Hematopoietic multipotent progenitor cell treated with erythropoietin and hydrocortisone succinate and interleukin-3 and kit ligand, for 8 days (in vitro differentiated cells): ENCODE measurements around the gene GLS.

Experiments used
- DNase-seq: peaks from one replicate; pipeline ENCODE4 v3.0.0-alpha.2; 2015

GLS gene

DNA sequence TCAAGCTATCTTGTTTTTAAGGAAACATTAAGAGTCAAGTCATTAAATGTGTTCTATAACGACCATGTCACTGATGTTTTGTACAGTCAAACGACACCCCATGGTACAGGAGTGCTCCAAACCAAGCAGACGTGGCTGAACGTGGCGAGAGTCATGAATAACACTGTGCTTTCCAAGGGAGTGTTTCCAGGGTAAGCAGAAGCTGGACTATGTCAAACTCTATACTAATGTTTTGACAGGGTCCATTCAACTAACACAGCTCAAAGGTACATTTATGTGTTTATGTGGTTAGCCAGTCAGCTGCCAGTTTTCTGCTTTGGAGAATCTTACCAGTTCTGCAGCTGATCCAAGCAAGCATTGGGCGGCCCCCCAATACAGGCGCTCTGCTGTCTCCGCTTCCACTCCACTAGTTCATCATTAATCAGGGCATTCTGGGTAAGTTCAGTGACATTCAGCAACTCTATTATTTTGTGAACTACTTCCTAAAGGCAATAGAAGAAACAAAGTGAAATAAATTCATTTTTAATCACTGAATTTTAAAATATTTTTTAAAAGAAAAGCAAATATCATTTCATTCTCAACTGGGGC, 117.0 kb downstream of the GLS start:
- no peak for DNase-seq

DNA sequence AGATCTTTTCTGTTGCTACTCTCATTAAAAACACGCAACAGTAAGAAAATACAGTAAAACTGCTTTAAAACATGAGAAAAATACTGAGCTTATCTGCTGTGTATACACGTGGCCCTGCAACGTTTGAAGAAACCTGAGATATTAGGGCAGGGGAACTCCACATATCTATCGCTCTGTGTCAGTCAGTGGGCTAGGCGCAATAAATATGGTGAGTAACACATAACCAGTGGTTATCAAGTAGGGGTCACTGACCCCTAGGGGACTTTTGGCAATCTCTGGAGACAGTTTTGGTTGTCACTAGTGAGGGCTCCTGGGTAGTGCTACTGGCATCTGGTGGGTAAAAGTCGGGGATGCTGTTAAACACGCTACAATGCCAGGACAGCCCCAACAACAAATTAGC, 118.4 kb downstream of the GLS start:
- no peak for DNase-seq

DNA sequence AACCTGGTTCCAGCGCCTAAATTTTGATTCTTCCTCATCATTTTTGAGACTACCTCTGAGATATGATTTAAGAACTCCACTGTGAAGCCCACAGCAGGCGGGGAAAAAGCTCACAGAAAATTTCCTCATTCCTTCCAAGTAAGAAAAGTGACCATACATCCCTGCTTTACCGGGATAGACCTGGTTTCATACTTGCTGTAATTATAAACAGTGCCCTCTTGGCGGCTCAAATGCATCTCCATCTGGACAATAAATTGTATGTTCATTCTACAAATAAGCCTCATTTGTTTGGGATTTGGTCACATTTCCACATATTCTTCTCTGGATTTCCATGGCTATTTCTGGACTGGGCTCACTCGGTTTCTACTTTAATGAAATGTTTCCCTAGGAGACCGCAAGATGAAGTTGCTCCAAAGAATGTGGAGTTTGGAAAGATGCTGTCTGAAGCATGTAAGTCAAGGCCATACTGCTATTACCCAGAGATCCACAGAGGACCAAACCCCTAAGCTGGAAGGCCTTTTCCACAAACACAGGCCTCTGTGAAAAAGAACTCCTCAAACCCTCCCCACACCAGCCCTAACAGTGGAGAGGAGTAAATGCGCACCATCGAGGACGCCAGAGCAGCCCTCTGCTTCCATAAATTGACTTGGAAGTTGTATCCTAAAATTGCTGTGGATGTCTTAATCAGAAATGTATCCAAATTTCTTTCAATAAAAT, 119.5 kb downstream of the GLS start:
- no peak for DNase-seq

GRCh38 chr2:191001032-191001431, 120.4 kb downstream of the GLS start:
- no peak for DNase-seq

GRCh38 chr2:191001624-191002023, 121.0 kb downstream of the GLS start:
- no peak for DNase-seq

GRCh38 chr2:191003405-191004309, 123.0 kb downstream of the GLS start:
- no peak for DNase-seq

DNA sequence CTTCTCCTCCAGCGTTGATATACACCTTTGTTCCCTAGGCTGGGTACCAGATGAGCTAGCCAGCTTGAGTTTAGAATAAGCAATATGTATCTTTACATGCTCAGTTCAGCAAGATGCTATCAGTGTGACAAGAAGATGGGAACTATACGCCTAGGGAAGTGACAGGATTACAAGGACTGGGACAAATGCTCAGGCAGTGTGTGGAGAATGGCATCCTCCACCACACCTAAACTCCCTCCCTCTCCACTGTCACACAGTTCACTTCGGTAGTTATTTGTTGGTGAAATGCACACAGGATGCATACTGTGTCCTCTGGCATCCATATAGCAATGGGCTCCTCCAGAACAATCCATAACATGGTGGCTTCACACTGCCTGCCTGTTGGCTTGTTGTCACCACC, 125.7 kb downstream of the GLS start:
- no peak for DNase-seq

GRCh38 chr2:191006997-191007783, 126.6 kb downstream of the GLS start:
- DNase-seq, result no peak

GRCh38 chr2:191008286-191008685, 127.7 kb downstream of the GLS start:
- no peak for DNase-seq

DNA sequence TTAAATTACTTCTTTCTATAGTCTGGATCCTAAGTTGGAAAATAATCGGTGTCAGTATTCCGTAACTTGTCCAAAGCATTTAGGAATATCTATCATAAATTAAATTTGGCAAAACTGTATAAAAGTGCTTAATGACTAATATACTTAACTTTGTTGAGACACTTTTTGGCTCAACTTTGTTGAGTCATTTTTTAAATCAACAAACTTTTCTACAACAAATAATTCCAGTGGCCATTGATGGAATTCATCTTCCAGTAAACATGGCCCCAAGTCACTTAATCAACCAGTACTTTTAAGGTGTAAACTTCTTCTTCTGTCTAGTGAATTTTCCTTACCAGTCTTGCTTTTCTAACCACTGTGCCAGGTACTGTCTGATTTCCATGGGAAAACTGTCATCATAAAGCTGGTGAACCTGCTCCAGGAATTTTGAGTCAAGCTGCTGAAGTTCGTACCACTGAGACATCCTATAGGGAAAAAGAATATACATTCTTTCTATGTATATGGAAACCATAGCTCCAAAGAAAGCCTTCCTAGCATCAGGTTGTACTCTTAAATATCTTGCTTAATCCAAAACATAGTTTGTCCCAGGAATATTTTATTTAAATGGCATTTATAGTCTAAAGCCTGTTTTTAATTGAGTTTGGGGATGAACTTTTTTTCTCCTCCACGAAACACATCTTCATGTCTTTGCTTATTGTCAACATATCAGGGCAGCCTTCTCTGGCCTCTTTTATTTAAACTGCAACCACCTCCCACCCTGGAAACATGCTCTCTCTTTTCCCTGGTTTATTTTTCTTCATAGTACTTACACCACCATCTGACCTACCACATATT, 129.1 kb downstream of the GLS start:
- no peak for DNase-seq

DNA sequence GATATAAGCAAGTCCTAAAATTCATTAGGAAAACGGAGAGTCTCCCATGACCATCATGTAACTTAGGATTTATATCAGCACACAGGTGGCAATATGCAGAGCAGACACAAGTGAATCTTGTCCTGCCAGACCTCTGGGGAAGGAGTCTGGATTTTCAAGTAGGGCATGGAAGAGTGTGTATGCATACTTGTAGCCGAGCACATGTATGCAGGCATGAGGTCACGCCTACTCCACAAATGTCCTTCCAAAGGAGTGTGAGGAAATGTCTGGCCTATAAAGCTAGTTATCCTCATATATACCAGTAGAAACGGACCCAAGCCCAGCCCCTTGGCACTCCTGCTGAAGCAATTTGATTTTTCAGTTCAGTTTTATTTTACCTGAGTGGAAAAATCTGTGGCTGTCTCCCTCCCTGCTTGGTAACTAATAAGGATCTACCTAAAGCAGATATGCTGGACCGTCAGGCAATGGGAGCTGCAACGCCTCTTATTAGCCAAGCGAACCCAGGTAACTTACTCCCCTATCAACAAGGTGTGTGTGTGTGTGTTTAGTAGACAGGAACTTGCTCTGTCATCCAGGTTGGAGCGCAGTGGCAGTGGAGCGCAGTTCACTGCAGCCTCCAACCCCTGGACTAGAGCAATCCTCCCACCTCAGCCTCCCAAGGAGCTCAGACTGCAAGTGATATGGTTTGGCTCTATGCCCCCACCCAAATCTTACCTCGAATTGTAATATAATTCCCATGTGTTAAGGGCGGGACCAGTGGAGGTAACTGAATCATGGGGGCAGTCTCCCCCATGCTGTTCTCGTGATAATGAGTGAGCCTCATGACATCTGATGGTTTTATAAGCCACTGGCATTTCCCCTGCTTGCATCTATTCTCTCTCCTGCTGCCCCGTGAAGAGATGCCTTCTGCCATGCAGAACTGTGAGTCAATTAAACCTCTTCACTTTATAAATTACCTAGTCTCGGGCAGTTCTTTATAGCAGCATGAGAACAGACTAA, 130.6 kb downstream of the GLS start:
- peak; percentile 17 for DNase-seq

DNA sequence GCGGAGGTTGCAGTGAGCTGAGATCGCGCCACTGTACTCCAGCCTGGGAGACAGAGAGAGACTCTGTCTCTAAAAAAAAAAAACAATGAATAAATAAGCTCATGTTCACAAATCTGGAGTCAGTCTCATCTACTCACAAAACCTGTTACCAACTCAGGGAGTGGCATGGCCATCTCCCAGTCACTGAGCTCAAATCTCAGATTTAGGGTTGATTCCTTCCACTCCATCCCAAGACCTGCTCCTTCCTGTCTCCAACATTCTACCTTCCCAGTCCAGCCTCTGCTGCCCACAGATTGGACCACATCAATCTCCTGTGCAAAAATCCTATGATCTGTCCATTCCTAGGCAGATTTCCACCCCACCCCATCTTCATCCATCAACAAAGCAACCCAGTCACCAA, 131.7 kb downstream of the GLS start:
- no peak for DNase-seq

GRCh38 chr2:191012845-191013681, 132.4 kb downstream of the GLS start:
- DNase-seq, result peak; percentile 29

GRCh38 chr2:191013682-191013931, 133.0 kb downstream of the GLS start:
- peak; percentile 38 for DNase-seq

GRCh38 chr2:191013932-191014652, 133.5 kb downstream of the GLS start, which contains the start of gene STAT1:
Gene STAT1, minus strand, starts transcription at chr2:191014171. Its CDS starts 4,168 bp downstream, at chr2:191010003.
- DNase-seq, result peak; percentile 90

DNA sequence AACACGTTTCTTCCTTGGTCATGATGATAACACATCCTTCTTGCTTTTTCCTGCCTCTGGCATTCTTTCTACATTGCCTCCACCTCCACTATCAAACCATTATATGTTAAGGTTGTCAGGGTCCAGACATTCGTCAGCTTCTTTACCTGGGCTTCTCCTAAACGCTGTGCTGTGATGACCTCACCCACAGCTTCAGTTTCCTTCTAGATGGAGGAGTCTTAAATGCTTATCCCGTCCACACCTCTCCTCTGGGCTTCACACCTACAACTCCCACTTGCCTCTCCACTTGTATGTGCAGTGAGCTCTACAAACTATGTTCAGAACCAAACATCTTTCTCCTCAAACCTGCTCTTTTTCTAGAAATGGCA, 134.0 kb downstream of the GLS start:
- no peak for DNase-seq
